ENCODE results near the gene NAB2. TPM values are rescaled to one million over a fixed set of nuclear protein-coding genes. Genes with fewer than 3 reads are reported as not detected.

Gene NAB2
- total RNA-seq, 1 donor from 2014 or later: 33.2 TPM

DNA sequence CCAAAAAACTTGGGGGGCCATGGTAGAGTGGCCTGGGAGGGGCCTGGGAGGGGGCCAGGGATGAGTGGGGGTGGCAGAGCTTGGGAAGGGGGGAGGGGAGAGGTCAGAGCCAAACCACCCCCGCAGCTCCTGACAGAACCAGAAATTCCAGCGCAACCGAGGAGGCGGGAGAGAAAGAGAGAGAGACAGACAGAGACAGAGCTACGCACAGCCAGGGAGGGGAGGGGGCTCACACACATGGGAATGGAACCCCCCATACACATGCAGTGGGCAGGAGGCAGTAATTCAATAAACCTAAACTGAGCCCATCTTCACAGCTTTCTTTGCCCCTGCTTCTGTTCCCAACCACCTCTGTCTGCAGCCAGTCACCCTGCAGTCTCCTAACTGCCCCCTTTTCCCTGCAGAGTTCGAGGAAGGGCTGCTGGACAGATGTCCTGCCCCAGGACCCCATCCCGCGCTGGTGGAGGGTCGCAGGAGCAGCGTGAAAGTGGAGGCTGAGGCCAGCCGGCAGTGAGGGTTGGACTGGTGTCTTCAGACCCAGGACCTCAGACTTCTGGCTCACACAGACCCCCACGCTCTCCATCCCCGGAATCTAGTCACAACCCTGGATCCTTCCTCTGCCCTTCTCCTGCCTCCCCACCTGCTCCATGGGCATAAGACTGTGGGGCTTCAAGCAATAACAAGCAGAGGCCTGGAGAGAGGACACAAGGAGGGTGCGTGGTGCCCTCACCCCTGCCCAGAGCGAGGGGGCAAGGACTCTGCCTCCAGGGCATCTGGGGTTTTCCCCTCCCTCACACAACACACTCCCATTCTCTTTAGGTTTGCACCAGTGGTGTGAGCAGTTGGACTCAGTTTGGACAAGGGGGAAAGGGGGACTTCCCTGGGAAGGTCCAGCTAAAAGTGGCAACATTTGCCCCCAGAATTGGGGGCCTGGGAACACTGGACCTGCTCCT lies 5.6 kb downstream of the NAB2 start:
- no peak for DNase-seq

DNA sequence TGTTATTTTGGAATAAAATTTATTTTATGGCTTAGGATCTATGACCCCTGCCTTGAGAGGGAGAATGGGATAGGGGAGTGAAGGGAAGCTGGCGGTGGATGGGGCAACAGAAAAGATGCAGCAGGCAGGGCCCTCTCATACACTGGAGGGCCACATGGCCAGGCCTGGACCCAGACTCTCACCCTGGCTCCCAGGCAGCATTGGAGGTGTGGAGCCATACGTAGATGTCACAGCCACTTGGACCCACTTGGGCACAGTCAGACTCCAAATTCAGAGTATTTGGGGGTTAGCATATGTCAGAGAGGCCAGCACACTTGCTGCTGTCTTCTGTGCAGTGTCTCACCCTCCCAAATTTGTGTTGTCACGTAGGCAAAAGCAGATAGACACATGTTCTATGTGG lies 6.5 kb downstream of the NAB2 start:
- no peak for DNase-seq

DNA sequence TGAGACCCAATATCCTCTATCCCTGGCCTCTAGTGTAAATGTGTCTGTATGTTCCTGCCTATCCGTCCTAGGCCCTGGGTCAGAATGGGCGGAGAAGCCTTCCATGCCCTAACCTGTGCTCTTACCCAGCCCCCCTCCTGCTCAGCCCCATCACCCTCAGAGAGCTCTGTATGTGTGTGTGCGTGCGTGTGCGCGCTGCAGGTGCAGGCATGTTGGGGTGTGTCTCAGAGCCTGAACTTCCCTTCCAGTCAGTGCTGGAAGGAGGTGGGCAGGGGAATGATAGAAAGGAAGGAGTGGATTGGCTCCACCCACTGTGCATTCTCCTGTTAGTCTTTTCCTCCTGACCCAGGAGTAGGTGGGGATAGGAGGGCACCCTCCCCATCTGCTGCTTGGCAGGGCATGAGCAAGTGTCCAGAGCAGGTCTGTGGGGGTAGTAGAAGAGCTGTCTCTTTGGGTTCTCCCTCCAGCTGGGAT lies 7.2 kb downstream of the NAB2 start:
- DNase-seq: no peak

DNA sequence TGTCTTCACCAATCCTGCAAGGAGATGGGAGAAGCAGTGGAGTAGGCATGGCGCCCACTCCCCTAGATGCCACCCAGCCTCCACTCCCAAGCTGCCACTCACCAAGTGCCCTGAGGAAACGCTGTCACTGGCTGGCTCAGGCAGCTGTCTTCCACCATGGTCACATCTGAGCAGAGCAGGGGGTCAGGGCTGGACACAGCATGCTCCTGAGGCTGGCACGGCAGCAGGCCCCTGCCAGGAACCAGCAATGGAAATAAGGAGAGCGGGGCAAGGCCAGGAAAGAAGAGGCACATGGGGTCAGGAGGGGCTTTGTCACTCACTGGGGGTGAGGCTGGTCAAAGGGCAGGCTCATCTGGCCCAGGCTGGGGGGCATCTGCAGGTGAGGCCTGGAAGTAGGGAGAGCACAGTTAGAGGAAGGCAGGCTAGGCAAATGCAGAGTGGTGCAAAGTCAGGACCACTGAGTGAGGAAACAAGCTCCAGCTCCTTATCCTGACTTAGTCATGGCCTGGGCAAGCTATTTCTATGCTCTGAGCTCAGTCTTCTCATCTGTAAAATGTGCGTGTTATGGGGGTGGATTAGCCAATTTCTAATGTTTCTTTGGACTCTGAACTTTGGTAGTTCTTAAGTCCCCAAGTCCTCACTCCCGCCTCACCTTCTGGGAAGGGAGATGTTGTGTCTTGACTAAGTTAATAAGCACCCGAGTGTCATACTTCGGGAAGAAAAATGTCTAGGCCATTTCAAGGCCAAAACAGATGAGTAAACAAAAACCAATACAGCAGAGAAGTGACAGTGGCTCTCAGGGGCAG lies 8.0 kb downstream of the NAB2 start:
- DNase-seq: no peak

DNA sequence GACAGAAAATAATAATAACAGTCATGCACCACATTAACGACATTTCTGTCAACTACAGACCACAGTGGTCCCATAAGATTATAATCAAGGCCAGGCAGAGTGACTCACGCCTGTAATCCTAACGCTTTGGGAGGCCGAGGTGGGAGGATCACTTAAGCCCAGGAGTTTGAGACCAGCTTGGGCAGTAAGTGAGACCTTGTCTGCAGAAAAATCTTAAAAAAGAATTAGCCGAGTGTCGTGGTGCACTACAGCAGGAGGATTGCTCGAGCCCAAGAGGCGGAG lies 8.6 kb downstream of the NAB2 start:
- no peak for DNase-seq

DNA sequence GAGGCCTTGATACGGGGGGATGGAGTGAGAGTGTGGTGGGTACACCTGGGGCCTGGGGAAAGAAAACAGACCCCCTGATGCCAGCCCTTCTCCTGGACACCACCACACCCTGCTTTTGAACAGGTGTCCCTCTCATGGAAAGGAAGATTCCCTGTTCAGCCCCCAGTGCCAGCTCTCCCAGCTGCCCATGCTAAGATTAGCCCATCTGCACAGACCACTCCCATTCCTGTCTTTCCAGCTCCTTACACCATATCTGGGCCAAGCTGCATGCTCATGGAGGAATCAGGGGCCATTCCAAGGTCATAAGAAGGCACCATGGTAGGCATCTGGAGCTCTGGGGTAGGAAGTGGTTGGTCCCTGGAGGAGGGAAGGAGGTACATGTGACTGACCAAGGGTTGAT lies 9.6 kb downstream of the NAB2 start:
- no peak for DNase-seq

DNA sequence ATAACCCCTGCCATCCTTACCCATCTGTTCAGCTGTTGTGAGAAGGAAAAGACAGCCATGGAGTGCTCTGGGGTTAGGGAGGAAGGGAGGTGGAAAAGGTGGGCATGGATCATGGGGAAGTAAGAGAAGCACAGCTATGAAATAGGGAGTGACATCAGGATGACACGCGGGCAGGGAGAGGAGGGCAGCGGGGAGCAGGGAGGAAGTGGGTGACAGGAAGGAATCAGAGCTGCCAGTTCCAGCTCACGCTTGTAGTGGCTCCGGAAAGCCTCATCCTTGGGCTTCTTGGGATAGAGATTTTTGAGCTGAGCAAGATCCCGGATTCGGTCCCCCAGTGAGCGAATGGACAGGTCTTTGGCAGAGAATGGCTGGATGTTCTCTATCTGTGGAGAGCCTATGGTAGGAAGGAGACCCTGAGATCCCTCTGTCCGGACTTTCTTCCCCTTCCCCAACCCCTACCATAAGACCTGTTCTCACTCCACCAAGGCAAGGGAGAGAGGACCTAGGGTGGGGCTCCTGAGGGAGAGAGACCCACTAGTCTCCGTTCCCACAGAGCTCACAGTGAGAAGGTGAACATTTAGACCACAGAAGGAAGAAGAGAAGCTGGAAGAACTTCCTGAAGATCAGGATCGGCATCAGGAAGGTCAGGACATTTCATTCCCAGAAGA lies 10.3 kb downstream of the NAB2 start:
- no peak for DNase-seq

DNA sequence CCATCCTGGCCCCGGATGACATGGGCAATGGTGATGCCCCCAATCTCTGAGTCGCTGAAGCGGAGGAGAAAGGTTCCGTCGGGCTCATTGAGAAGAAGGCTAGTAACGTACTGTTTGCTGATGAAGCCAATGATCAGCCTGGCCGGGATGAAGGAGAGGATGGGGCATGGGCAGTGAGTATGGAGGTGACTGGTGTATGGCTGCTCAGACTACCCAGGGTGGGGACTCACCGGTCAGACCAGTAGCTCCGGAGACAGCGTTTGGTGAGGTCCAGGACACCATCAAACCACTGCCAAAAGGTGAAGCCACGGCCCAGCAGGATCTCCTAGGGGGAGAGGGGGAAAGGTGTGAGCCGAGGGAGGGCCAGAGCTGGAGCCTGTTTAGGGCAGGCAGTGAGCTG lies 10.9 kb downstream of the NAB2 start:
- DNase-seq: no peak

DNA sequence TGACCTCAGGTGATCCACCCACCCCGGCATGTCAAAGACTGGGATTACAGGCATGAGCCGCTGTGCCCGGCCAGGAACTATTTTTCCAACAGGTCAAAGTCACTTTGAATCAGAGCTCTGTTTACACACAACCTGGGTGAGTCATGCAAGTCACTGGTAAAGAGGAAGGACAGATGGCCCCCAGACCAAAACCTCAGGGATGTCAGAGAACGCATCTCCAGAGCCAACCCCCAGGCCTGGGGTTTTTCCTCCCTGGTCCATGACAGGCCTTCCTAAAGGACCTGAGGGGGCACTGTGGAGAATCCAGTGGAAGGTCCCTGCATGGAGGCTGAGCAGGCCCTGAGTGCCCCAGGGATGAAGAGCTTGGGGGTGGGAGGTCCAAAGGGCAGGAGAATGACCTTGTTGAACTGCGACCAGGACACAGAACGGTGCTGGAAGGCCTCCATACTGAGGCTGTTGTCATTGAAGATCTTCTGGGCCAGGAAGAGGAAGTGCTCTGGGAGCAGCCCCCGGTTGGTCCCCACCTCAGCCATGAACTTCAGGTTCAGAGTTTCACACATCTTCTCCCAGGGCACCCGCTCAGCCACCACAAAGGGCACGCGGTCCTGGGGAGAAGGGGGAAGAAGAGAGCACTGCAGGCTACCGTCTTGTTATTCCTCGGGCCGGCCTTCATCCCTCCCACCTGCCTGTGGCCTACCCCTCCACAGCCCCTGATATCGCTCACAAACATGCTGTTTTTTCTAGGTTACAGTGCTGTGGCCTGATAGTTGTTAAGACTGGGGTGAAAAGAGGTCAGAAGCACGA lies 13.2 kb downstream of the NAB2 start:
- no peak for DNase-seq

DNA sequence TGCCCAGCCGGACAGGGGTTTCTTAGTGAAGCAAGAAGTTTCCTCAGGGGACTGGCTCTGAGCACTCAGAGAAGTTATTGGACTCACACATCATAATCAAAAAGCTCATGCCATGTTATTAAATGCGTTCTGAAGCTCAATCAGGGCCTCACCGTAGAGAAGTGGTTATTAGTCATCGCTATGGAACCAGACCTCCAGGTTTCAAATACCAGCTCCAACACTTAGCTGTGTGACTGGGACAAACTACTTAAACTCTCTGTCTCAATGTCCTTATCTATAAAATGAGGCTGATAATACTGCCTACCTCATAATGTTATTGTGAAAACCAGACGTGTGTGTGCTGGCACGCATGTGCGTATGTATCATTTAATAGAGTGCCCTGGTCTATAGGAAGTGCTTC lies 14.9 kb downstream of the NAB2 start:
- no peak for DNase-seq

DNA sequence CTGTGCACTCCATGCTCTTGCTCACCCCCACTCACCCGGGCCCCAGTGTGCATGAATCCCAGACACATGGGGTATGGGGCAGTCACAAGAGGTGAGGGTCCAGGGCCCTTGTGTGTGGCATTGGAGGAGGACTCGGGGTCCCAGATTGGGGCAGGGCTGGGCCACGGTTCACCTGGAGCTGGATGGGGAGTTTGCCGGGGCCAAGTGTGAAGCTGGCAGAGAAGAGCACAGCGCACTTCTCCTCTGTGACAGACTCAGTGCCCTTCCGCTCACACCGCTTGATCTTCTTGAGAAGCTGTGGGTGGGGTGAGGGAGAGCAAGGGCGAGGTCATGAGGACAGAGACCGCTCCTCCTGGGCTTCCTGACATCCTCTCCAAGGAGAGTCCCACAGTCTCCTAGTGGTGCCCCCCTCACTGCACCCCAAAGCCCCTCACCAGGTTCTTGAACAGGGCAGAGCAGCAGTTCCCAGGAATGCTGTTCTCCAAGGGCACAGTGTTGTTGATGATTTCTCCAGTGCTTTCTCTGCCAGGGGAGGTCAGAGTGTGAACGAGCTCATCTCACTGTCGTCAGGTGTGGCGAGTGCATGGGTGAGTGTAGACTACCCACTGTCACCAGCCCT lies 15.5 kb downstream of the NAB2 start:
- DNase-seq: no peak

DNA sequence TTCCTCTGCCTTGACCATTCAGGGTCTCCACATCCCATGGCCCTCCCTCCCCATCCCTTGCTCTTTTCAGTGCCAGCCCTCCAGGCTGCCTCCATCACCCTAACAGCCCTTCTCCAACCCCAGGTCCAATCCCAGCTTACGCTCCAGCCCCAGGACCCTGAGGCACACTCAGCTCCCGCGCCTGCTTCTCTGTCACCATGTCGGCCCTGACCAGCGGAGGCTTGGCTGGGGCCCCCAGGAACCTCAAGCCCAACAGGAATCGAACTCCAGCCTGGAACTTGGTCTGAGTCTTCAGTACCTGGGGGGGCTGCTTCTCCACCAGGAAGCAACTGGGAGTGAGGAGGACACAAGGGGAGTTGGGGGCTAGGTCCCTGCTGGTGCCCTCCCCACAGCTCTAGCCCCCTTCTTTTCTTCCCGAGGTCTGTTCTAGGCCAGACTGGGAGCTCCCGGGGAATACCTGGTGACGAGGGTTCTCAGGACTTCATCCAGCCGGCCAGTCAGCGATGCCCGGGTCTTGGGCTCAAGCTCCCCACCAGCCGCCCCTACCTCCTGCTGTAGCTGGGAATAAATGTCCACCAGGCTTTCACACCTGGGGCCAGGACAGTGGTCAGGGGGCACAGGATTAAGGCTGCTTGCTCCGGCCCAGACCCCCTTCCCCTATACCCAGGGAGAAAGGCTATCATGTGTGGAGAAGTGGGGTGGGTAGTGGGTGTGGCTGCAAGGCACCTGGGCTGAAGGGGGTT lies 16.3 kb downstream of the NAB2 start:
- DNase-seq: no peak

DNA sequence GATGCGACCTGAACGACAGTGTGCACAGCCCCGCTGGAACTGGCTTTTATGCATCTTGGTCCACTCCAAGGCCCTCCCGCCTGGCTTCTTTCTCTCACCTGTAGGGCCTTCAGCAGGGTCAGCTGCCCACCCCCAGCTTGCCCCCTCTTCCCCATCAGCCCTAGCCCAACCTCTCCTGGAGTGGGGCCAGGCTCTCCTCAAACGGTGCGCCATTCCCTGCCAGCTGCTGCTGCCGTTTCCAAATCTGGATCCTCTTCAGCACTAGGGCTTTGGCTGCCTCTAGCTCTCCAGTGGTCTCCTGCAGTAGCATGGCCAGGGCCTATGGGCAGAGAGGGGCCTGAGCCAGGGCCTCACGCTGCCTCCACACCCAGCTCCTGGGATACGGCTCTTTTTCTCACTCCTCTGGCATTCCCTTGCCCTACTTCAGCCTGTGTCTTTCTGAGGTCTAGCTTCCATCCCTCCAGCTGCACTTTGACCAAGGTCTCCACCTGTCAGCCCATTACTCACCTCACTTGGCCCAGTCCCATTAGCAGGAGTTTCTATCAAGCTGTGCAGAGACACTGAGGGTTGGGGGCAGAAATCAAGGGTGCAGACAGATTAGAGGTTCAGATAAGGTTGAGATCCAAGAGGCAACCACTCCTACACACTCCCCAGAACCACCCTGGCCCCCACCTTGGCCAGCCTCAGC lies 17.3 kb downstream of the NAB2 start:
- no peak for DNase-seq

DNA sequence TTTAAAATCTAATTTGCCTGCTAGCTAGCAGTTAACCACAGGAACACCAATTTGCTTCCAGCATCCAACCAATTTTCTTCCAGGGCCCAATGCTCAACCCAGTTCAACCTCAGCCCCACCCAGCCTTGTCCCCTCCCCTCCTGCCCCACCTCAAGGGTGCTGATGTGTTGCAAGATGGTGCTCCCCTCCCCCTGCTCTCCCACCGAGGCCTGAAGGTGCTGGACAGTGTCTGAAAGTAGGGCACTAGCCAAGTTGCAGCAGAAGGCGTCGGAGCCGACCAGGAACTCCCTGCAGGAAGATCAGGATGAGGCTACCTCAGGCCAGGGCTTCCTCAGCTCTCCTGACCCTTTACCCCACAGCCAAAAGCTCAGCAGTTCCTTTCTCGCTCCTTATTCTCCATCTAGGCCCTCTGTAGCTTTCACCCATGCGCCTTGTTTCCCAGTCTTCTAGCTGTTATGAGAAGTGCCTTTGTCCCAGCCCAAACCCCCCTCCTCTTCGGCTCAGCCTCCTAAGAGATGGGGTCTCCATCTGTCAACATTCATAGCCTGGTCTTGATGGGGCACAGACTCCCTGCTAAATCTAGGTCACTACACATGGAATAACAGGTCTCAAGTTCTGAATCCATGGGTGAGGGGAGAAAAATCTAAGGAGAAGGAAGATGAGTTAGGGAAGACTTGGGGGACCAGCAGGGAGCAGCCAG lies 18.7 kb downstream of the NAB2 start:
- DNase-seq: no peak

DNA sequence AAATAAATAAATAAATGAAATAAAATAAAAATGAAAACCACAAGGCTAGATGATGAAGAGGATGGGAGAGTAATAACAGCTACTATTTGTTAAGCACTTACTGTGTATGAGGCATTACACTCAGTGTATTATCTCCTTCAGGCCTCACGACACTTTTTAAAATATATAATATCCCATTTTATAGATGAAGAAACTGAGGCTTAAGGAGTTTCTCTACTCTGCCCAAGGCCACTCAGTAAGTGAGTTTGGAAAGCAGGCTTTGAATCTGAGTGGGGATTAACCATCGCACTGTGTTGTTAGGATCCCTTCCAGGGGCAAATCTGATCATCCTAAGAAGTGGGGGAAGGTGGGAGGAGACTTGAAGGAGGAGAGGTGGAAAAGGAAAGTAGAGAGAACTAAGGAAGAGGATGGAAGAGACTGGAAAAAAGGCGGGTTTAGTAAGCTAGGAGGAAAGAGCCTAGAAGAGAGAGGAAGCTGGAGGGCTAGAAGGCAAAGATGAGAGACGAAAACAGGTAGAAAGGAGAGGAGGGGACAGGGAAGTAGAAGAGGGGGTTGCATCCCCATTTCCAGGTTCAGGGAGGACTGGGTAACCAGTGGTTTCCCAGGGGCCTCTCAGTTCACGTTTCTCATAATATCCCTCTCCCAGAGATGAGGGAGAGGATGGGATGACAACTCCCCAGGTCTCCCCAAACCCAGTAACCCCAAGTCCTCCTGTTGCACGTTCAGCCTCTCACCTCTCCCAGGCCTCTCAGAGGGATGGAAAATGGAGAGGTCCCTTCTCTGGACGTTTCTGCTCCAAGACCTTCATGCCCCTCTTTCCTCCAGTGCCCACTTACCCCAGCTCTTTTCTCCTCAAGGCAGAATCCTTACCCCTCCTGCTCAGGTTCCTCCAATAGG lies 20.5 kb downstream of the NAB2 start:
- no peak for DNase-seq

DNA sequence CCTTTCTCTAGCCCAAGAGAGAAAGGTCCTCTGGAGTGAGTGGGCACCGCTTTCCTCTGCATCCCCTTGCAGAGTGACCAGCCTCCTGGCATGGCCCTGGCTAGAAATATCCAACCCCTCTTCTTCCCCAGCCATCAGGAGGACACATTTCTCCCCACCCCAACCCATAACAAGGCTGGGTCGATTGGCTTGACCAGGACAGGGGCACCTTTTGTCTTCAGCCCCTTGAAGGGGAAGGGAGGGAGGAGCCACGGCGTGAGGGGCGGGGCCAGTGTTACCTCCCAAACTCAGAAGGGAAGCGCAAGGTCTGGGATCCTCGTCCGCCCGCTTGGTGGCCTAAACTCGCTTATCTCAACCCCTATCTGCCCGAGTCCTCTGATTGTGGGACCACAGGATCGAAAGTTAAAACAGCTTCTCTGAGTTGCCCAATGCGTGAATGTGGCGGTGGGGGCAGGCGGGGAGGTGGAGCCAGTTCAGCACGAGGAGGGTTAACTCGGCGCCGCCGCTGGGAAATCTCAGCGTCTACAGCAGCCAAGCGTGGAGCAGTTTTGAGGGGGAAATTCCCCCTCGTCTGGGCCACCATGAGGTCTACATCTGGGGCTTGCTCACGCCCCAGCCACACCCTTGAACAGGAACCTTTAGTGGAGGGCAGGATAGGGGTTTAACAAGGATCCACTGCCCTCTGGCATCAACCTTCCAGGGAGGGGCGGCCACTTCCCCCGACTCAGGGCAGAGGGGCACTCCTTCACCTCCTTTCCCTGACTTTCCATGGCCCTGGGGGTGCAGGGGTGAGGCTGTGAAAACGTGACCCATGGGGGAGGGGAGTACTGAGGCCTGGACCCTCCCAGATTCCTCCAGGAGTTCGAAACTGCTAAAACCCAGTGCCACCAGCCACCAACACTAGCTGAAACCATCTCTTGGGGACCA lies 21.5 kb downstream of the NAB2 start:
- no peak for DNase-seq

DNA sequence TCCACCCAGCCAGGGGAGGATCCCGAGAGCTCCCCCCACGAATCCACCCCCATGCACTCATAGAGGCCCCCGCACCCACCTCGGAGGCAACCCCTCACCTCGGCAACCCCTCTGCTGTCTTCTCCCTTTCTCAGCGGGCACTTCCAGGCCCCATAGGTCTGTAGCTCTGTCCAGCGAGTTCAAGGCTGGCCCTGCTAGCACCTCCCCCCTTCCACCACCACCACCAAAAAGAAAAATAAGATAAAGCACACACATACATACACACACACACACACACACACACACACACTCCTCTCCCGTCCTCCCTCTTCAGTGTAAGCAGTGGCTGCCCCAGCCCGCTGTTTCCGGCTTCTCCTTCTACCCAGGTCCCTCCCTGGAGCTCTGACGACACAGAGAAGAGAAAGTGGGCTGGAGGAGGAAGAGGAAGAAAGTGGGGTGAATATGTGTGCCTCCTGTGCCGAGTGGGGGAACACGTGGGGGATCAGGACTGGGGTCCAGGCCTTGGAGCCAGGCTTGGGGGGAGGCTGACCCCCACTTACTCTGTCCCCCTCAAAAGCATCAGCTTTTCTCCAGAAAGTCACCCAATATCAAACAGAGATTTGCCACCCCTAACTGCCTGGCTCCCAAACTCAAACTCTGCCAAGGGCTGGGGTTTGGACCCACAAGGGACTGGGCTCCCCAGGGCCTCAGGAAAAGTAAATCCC lies 22.3 kb downstream of the NAB2 start, which contains the start of gene STAT6:
Gene STAT6 (minus strand): TSS at position 332 of the 704 bp plus-strand sequence. CDS start 3,084 bp downstream, outside the sequence.
- DNase-seq: peak; percentile 50
